SK-N-SH (cell line): Measurements from ENCODE around the gene GAGE12J. TPM values are rescaled to one million over a fixed set of nuclear protein-coding genes. Genes with fewer than 3 reads are reported as not detected.

Experiments used
- CTCF ChIA-PET: fragments of 300-600, 350-600 bp; formaldehyde crosslinking; extraction: SDS; loops from one replicate; lab custom pipeline; 2021; lab: Yijun Ruan, JAX
- POLR2A ChIA-PET: fragments of 350-600 bp; sonication (Branson Sonifier 250); formaldehyde crosslinking; extraction: SDS; loops from one replicate; lab custom pipeline; 2020; ENCODE audit warnings: antibody characterized with exemption, inconsistent platforms; lab: Yijun Ruan, JAX
- DNase-seq: peaks from one replicate; pipeline ENCODE4 v3.0.0; 2012
- H2AFZ ChIP-seq: fragments of 200-600 bp; sonication (generic); 2 replicates; pipeline ENCODE4 v1.8.1; 2016; ENCODE audit warnings: antibody characterized with exemption, mild to moderate bottlenecking, low read depth
- H3F3A ChIP-seq: fragments of 200-600 bp; sonication (generic); replicated peaks from 2 replicates; pipeline ENCODE3; 2016; ENCODE audit warnings: antibody characterized with exemption, mild to moderate bottlenecking; ENCODE audit not compliant: insufficient read depth
- H3K27ac ChIP-seq, 2 experiments: fragments of 200-500 bp in 1 of 2; fragments of 200-600 bp in 1 of 2; sonication (Bioruptor generic) in 1 of 2; sonication (generic), shearing (Covaris generic) in 1 of 2; 2 replicates each; pipeline versions ENCODE4 v1.5.1 to v1.6.1; 2014 to 2016; ENCODE audit warnings: low read depth in 2 of 2, inconsistent platforms in 1 of 2, low read length in 1 of 2, mild to moderate bottlenecking in 1 of 2, mixed read lengths in 1 of 2
- H3K27me3 ChIP-seq: fragments of 200-600 bp; sonication (generic), shearing (Covaris generic); 2 replicates; pipeline ENCODE4 v1.6.1; 2016; ENCODE audit warnings: mixed run types; ENCODE audit not compliant: insufficient read depth
- H3K36me3 ChIP-seq, 2 experiments: fragments of 200-500 bp in 1 of 2; fragments of 200-600 bp in 1 of 2; sonication (Bioruptor generic) in 1 of 2; sonication (generic) in 1 of 2; replicated peaks in 1 of 2; 2 replicates each; pipeline versions ENCODE3 to v1.5.1; 2014 to 2016; ENCODE audit warnings: low read length in 1 of 2, mild to moderate bottlenecking in 1 of 2; ENCODE audit not compliant: insufficient read depth in 2 of 2, control insufficient read depth in 1 of 2
- H3K4me1 ChIP-seq, 2 experiments: fragments of 200-500 bp in 1 of 2; fragments of 200-600 bp in 1 of 2; sonication (Bioruptor generic) in 1 of 2; sonication (generic), shearing (Covaris generic) in 1 of 2; 2 replicates each; pipeline versions ENCODE4 v1.5.1 to v1.6.1; 2014 to 2016; ENCODE audit warnings: low read depth in 1 of 2, low read length in 1 of 2, mixed run types in 1 of 2; ENCODE audit not compliant: insufficient read depth in 2 of 2, control insufficient read depth in 1 of 2
- H3K4me2 ChIP-seq: fragments of 200-600 bp; sonication (generic), shearing (Covaris generic); 2 replicates; pipeline ENCODE4 v1.6.1; 2017; ENCODE audit warnings: mixed run types
- H3K4me3 ChIP-seq, 2 experiments: fragments of 200-500 bp in 1 of 2; fragments of 200-600 bp in 1 of 2; sonication (Bioruptor generic) in 1 of 2; sonication (generic), shearing (Covaris generic) in 1 of 2; 2 replicates each; pipeline versions ENCODE4 v1.5.1 to v1.8.1; 2014 to 2016; ENCODE audit warnings: low read depth in 2 of 2, inconsistent platforms in 1 of 2, low read length in 1 of 2, mild to moderate bottlenecking in 1 of 2, mixed read lengths in 1 of 2, moderate library complexity in 1 of 2
- H3K79me2 ChIP-seq: fragments of 200-600 bp; sonication (generic); 2 replicates; pipeline ENCODE4 v1.8.1; 2017; ENCODE audit warnings: mild to moderate bottlenecking; ENCODE audit not compliant: insufficient read depth
- H3K9ac ChIP-seq: fragments of 200-600 bp; sonication (generic); 2 replicates; pipeline ENCODE4 v1.6.1; 2017; ENCODE audit warnings: mixed run types
- H3K9me2 ChIP-seq: fragments of 200-600 bp; sonication (generic); 2 replicates; pipeline ENCODE4 v1.6.1; 2017; ENCODE audit warnings: mixed run types
- H3K9me3 ChIP-seq: fragments of 200-600 bp; sonication (generic); 2 replicates; pipeline ENCODE4 v1.6.1; 2017; ENCODE audit warnings: mixed run types, mild to moderate bottlenecking, moderate library complexity
- H4K20me1 ChIP-seq: fragments of 200-600 bp; sonication (generic); 2 replicates; pipeline ENCODE4 v1.6.1; 2017; ENCODE audit warnings: mild to moderate bottlenecking, mixed run types; ENCODE audit not compliant: insufficient read depth
- ELF1 ChIP-seq: IDR thresholded peaks from 2 replicates; pipeline ENCODE4 v1.4.0; 2012
- FOXJ3 ChIP-seq: sonication (generic); formaldehyde crosslinking; IDR thresholded peaks from 2 replicates; pipeline ENCODE4 v1.5.1; 2020; ENCODE audit warnings: mild to moderate bottlenecking, missing genetic modification reagents
- GABPA ChIP-seq: IDR thresholded peaks from 2 replicates; pipeline ENCODE4 v1.4.0; 2012; ENCODE audit warnings: low read depth, mild to moderate bottlenecking
- JUND ChIP-seq: IDR thresholded peaks from 2 replicates; pipeline ENCODE4 v1.4.0; 2012
- MEF2A ChIP-seq: IDR thresholded peaks from 2 replicates; pipeline ENCODE4 v1.4.0; 2012; ENCODE audit warnings: low read depth, borderline replicate concordance
- NRF1 ChIP-seq: IDR thresholded peaks from 2 replicates; pipeline ENCODE4 v1.6.1; 2012; ENCODE audit warnings: low read depth, mild to moderate bottlenecking, low read length
- RAD21 ChIP-seq: IDR thresholded peaks from 2 replicates; pipeline ENCODE4 v1.6.1; 2012; ENCODE audit warnings: mild to moderate bottlenecking, low read length
- RFX5 ChIP-seq: IDR thresholded peaks from 2 replicates; pipeline ENCODE4 v1.6.1; 2012; ENCODE audit warnings: mild to moderate bottlenecking, improper control_type of control experiment, low read length
- SMC3 ChIP-seq: IDR thresholded peaks from 2 replicates; pipeline ENCODE4 v1.6.1; 2012; ENCODE audit warnings: low read depth, low read length, improper control_type of control experiment
- YY1 ChIP-seq: IDR thresholded peaks from 2 replicates; pipeline ENCODE4 v1.4.0; 2012; ENCODE audit warnings: low read depth, mild to moderate bottlenecking
- WGBS: methylation state at CpG from one replicate; pipeline ENCODE4 v1.1.6; 2017; ENCODE audit warnings: low lambda C conversion rate; 5-methylcytosine and 5-hydroxymethylcytosine counted together
- polyA plus RNA-seq, 3 experiments: library from polyadenylated mRNA; depleted of rRNA; stranded (reverse); fragments of >200 nt; gene quantifications; 2 replicates each; pipeline ENCODE4 v1.2.3, GENCODE V29; 2012
- TF ChIP-seq, protein P1 (sequence below): IDR thresholded peaks from 2 replicates; pipeline ENCODE4 v1.6.1; 2012; ENCODE audit warnings: mild to moderate bottlenecking, low read depth, low read length, moderate library complexity
- TF ChIP-seq, protein P2 (sequence below): fragments of 150-350 bp; IDR thresholded peaks from 2 replicates; pipeline ENCODE4 v1.6.1; 2017; ENCODE audit warnings: antibody characterized with exemption, low read length, low read depth, borderline replicate concordance
- TF ChIP-seq, protein P3 (sequence below): IDR thresholded peaks from 2 replicates; pipeline ENCODE4 v1.4.0; 2012; ENCODE audit warnings: low read depth, borderline replicate concordance
- TF ChIP-seq, protein P4 (sequence below): IDR thresholded peaks from 2 replicates; pipeline ENCODE4 v1.4.0; 2012; ENCODE audit warnings: low read depth, borderline replicate concordance
- TF ChIP-seq, protein P5 (sequence below): fragments of 150-350 bp; IDR thresholded peaks from 2 replicates; pipeline ENCODE4 v1.6.1; 2016; ENCODE audit warnings: mild to moderate bottlenecking, low read depth, low read length

The GAGE12J gene
- polyA plus RNA-seq, 1 of the 3 experiments (the other 2 are of a cell fraction): not detected

DNA sequence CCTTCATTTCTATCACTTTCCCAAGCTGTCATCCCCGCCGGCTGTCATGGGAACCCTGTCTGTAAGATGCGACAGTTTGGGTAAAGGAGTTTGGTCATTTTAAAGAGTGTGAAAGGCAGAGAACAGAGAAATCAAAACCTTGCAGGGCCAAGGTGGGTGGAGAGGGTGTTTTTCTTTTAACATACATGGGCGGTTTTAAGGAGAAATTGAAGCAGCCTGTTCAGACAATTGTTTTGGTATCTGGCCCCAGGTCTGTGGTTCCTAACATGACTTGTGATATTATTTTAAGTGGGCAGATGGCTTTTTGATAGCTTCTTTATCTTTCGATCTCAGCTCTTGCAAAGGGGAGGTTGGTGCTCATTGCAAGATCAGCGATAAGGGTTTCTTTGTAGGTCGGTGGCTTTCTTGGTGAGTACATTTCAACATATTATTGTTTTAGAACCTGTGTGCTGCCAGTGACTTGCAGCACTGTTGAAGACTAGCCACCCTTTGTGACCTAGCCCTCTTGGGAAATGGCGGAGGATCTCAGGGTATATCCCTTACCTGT is 48.6 kb upstream of the GAGE12J start (continued):
- TF ChIP-seq, protein P1, sequence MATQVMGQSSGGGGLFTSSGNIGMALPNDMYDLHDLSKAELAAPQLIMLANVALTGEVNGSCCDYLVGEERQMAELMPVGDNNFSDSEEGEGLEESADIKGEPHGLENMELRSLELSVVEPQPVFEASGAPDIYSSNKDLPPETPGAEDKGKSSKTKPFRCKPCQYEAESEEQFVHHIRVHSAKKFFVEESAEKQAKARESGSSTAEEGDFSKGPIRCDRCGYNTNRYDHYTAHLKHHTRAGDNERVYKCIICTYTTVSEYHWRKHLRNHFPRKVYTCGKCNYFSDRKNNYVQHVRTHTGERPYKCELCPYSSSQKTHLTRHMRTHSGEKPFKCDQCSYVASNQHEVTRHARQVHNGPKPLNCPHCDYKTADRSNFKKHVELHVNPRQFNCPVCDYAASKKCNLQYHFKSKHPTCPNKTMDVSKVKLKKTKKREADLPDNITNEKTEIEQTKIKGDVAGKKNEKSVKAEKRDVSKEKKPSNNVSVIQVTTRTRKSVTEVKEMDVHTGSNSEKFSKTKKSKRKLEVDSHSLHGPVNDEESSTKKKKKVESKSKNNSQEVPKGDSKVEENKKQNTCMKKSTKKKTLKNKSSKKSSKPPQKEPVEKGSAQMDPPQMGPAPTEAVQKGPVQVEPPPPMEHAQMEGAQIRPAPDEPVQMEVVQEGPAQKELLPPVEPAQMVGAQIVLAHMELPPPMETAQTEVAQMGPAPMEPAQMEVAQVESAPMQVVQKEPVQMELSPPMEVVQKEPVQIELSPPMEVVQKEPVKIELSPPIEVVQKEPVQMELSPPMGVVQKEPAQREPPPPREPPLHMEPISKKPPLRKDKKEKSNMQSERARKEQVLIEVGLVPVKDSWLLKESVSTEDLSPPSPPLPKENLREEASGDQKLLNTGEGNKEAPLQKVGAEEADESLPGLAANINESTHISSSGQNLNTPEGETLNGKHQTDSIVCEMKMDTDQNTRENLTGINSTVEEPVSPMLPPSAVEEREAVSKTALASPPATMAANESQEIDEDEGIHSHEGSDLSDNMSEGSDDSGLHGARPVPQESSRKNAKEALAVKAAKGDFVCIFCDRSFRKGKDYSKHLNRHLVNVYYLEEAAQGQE: no peak
- TF ChIP-seq RFX5 (no peak), YY1 (no peak), JUND (no peak), RAD21 (no peak)
- TF ChIP-seq, protein P2, sequence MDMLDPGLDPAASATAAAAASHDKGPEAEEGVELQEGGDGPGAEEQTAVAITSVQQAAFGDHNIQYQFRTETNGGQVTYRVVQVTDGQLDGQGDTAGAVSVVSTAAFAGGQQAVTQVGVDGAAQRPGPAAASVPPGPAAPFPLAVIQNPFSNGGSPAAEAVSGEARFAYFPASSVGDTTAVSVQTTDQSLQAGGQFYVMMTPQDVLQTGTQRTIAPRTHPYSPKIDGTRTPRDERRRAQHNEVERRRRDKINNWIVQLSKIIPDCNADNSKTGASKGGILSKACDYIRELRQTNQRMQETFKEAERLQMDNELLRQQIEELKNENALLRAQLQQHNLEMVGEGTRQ: no peak
- TF ChIP-seq, protein P3, sequence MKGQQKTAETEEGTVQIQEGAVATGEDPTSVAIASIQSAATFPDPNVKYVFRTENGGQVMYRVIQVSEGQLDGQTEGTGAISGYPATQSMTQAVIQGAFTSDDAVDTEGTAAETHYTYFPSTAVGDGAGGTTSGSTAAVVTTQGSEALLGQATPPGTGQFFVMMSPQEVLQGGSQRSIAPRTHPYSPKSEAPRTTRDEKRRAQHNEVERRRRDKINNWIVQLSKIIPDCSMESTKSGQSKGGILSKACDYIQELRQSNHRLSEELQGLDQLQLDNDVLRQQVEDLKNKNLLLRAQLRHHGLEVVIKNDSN: no peak

DNA sequence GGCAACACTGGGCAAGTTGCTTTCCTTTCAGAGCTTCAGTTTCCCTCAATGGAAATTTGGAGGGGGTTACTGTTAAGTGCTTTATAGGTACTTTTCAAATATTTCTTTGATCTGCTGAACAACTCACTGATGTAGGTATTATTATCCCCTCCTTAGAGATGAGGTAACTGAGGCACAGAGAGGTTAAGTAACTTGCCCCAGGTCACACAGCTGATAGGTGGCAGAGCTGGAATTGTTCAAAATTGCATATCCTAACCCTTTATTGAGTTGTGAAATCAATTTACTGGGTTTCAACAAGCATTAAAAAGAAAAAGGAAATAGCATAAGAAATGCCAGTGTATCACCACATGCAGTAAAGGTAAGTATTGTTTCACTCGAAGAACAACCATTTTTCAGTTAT is 45.6 kb upstream of the GAGE12J start:
- 72% methylated on average over 1 of the region's 1 CpG for WGBS
- no peak overlapping the region for H3K4me2 ChIP-seq
- peaks cover 4% of the 10 kb centered on the region; the same call in 1 of the 2 replicates for H3K27me3 ChIP-seq
- CTCF ChIA-PET: no interaction called here
- POLR2A ChIA-PET: no interaction called here
- H4K20me1 ChIP-seq: peaks cover 20% of the 10 kb centered on the region; the same call in 1 of the 2 replicates
- H3K4me1 ChIP-seq: peaks cover 0 to 11% of the 10 kb centered on the region in 2 experiments; a peak in 1 of 4 replicates
- no peaks in the 10 kb centered on the region for H3K9me3 ChIP-seq
- H3K27ac ChIP-seq: no peak overlapping the region
- no peaks in the 10 kb centered on the region for H3K36me3 ChIP-seq
- no peaks in the 10 kb centered on the region for H3F3A ChIP-seq
- H3K9me2 ChIP-seq: no peaks in the 10 kb centered on the region
- no peak overlapping the region for H3K9ac ChIP-seq
- TF ChIP-seq ELF1 (no peak), FOXJ3 (CRISPR knock-in tag) (no peak), SMC3 (no peak), RFX5 (no peak), JUND (no peak), RAD21 (no peak), NRF1 (no peak), MEF2A (no peak), YY1 (no peak), GABPA (no peak)
- TF ChIP-seq, protein P4, sequence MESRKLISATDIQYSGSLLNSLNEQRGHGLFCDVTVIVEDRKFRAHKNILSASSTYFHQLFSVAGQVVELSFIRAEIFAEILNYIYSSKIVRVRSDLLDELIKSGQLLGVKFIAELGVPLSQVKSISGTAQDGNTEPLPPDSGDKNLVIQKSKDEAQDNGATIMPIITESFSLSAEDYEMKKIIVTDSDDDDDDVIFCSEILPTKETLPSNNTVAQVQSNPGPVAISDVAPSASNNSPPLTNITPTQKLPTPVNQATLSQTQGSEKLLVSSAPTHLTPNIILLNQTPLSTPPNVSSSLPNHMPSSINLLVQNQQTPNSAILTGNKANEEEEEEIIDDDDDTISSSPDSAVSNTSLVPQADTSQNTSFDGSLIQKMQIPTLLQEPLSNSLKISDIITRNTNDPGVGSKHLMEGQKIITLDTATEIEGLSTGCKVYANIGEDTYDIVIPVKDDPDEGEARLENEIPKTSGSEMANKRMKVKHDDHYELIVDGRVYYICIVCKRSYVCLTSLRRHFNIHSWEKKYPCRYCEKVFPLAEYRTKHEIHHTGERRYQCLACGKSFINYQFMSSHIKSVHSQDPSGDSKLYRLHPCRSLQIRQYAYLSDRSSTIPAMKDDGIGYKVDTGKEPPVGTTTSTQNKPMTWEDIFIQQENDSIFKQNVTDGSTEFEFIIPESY: no peak
- TF ChIP-seq, protein P5, sequence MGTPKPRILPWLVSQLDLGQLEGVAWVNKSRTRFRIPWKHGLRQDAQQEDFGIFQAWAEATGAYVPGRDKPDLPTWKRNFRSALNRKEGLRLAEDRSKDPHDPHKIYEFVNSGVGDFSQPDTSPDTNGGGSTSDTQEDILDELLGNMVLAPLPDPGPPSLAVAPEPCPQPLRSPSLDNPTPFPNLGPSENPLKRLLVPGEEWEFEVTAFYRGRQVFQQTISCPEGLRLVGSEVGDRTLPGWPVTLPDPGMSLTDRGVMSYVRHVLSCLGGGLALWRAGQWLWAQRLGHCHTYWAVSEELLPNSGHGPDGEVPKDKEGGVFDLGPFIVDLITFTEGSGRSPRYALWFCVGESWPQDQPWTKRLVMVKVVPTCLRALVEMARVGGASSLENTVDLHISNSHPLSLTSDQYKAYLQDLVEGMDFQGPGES: no peak
- H3K79me2 ChIP-seq: peaks cover 15% of the 10 kb centered on the region; the same call in 1 of the 2 replicates
- no peak overlapping the region for H3K4me3 ChIP-seq
- H2AFZ ChIP-seq: no peak overlapping the region
- no peak for DNase-seq
